Endothelial cell of umbilical vein (primary cell): ENCODE data around the gene TENM4. TPM values are rescaled to one million over a fixed set of nuclear protein-coding genes. Genes with fewer than 3 reads are reported as not detected.

ENCODE experiments used
- BruUV-seq: library from RNA; stranded (reverse); fragments of 400-500 nt; replicated peaks from 2 replicates; lab custom pipeline; 2021; lab: Mats Ljungman, UMichigan
- CTCF ChIA-PET: fragments of 300-600, 350-600 bp; sonication (Branson Sonifier 250); formaldehyde crosslinking; loops from one replicate; lab custom pipeline; 2021; ENCODE audit warnings: antibody characterized with exemption, inconsistent platforms; lab: Charles Lee
- POLR2A ChIA-PET: fragments of 300-600, 350-600 bp; sonication (Branson Sonifier 250); formaldehyde crosslinking; loops from one replicate; lab custom pipeline; 2021; ENCODE audit warnings: antibody characterized with exemption, inconsistent platforms; lab: Charles Lee
- DNase-seq: peaks from one replicate; pipeline ENCODE4 v3.0.0-alpha.2; 2011; ENCODE audit warnings: low read depth, low spot score
- FAIRE-seq: peaks from 2 replicates; lab custom pipeline; 2011; peaks lifted over from hg19 to GRCh38; lab: Jason Lieb, UNC
- H2AFZ ChIP-seq: 2 replicates; pipeline ENCODE4 v1.6.0; 2012; ENCODE audit warnings: low read depth, low read length, control low read depth, inconsistent platforms
- H3K27ac ChIP-seq: 2 replicates; pipeline ENCODE4 v1.5.1; 2011; ENCODE audit warnings: low read depth, mild to moderate bottlenecking, control low read depth, low read length, moderate library complexity; ENCODE audit not compliant: insufficient read depth
- H3K27me3 ChIP-seq, 2 experiments: 2 replicates each; pipeline versions ENCODE4 v1.6.0 to v1.6.1; 2011; ENCODE audit warnings: low read length in 2 of 2, mixed read lengths in 1 of 2; ENCODE audit not compliant: control insufficient read depth in 2 of 2, insufficient read depth in 2 of 2
- H3K36me3 ChIP-seq, 2 experiments: 2 replicates in 1 of 2; 3 replicates in 1 of 2; pipeline ENCODE4 v1.5.1; 2011; ENCODE audit warnings: low read length in 2 of 2, mild to moderate bottlenecking in 1 of 2, moderate library complexity in 1 of 2; ENCODE audit not compliant: control insufficient read depth in 2 of 2, insufficient read depth in 2 of 2; ENCODE audit errors: extremely low read depth in 1 of 2
- H3K4me1 ChIP-seq: 3 replicates; pipeline ENCODE4 v1.5.1; 2011; ENCODE audit warnings: mild to moderate bottlenecking, low read length; ENCODE audit not compliant: control insufficient read depth, insufficient read depth; ENCODE audit errors: extremely low read depth
- H3K4me2 ChIP-seq: 2 replicates; pipeline ENCODE4 v1.6.1; 2011; ENCODE audit warnings: low read length, control low read depth, mixed read lengths; ENCODE audit not compliant: insufficient read depth
- H3K4me3 ChIP-seq, 3 experiments: fragments of 200-600 bp in 1 of 3; sonication (generic), shearing (Covaris generic) in 1 of 3; replicated peaks in 1 of 3; 2 replicates each; pipeline ENCODE4 v1.5.1; 2011 to 2016; ENCODE audit warnings: control low read depth in 3 of 3, low read length in 3 of 3, mild to moderate bottlenecking in 2 of 3, inconsistent platforms in 1 of 3, low read depth in 1 of 3, moderate library complexity in 1 of 3; ENCODE audit not compliant: insufficient read depth in 1 of 3
- H3K79me2 ChIP-seq: 2 replicates; pipeline ENCODE4 v1.6.0; 2012; ENCODE audit warnings: low read length, inconsistent platforms; ENCODE audit not compliant: control insufficient read depth, insufficient read depth
- H3K9ac ChIP-seq: replicated peaks from 2 replicates; pipeline ENCODE3; 2011; ENCODE audit warnings: low read length, control low read depth; ENCODE audit not compliant: insufficient read depth; ENCODE audit errors: extremely low read depth
- H3K9me1 ChIP-seq: replicated peaks from 3 replicates; pipeline ENCODE4 v1.6.0; 2011; ENCODE audit warnings: mild to moderate bottlenecking, low read length; ENCODE audit not compliant: control insufficient read depth, insufficient read depth; ENCODE audit errors: extremely low read depth
- H3K9me3 ChIP-seq: replicated peaks from 2 replicates; pipeline ENCODE4 v1.5.1; 2012; ENCODE audit warnings: low read length, inconsistent platforms; ENCODE audit not compliant: control insufficient read depth, insufficient read depth
- H4K20me1 ChIP-seq: replicated peaks from 2 replicates; pipeline ENCODE3; 2011; ENCODE audit warnings: mild to moderate bottlenecking, low read length; ENCODE audit not compliant: control insufficient read depth, insufficient read depth; ENCODE audit errors: extremely low read depth
- CTCF ChIP-seq, 2 donors: IDR thresholded peaks; 1 replicate in 1 of 2; 2 replicates in 1 of 2; pipeline ENCODE4 v1.5.1; 2011; ENCODE audit warnings: low read length in 2 of 2, mild to moderate bottlenecking in 2 of 2, moderate library complexity in 2 of 2, control low read depth in 1 of 2, inconsistent platforms in 1 of 2, low read depth in 1 of 2; ENCODE audit not compliant: insufficient read depth in 1 of 2; ENCODE audit errors: extremely low read depth in 1 of 2
- EZH2 ChIP-seq: IDR thresholded peaks from 2 replicates; pipeline ENCODE4 v1.6.1; 2012; ENCODE audit warnings: borderline replicate concordance, low read depth, mild to moderate bottlenecking, moderate library complexity, low read length, inconsistent platforms; ENCODE audit not compliant: severe bottlenecking
- FOS ChIP-seq: IDR thresholded peaks from 2 replicates; pipeline ENCODE4 v1.6.1; 2011; ENCODE audit warnings: mild to moderate bottlenecking, low read length, moderate library complexity, borderline replicate concordance; ENCODE audit not compliant: insufficient read depth
- GATA2 ChIP-seq: IDR thresholded peaks from 2 replicates; pipeline ENCODE4 v1.7.0; 2011; ENCODE audit warnings: low read depth, mild to moderate bottlenecking, moderate library complexity, mixed read lengths, low read length; ENCODE audit not compliant: insufficient read length, insufficient read depth
- JUN ChIP-seq: IDR thresholded peaks from 2 replicates; pipeline ENCODE4 v1.6.1; 2011; ENCODE audit warnings: borderline replicate concordance, low read depth; ENCODE audit not compliant: insufficient read length, insufficient read depth
- MAX ChIP-seq: IDR thresholded peaks from 2 replicates; pipeline ENCODE4 v1.6.1; 2011; ENCODE audit not compliant: insufficient read depth, insufficient read length
- MYC ChIP-seq: IDR thresholded peaks from one replicate; pipeline ENCODE4 v1.6.1; 2011; ENCODE audit warnings: mild to moderate bottlenecking, low read depth, low read length
- POLR2A ChIP-seq: IDR thresholded peaks from 2 replicates; pipeline ENCODE4 v1.6.1; 2012; ENCODE audit warnings: low read depth, mild to moderate bottlenecking, control low read depth, low read length
- POLR2AphosphoS5 ChIP-seq: IDR thresholded peaks from 2 replicates; pipeline ENCODE4 v1.6.1; 2012; ENCODE audit warnings: low read depth, mild to moderate bottlenecking, control low read depth, low read length, moderate library complexity; ENCODE audit not compliant: insufficient read depth
- dilution Hi-C: fragments of 300-500 bp; cut with MboI; formaldehyde crosslinking; loops from one replicate; pipeline ENCODE4 v1.15.0; 2019; ENCODE audit warnings: low sequenced_read_pairs; ENCODE audit not compliant: extremely low pct_ligation_motif_present
- intact Hi-C: fragments of 100-400 bp; cut with micrococcal nuclease; formaldehyde crosslinking; loops from one replicate; pipeline ENCODE4 v1.10.0; 2022
- polyA plus RNA-seq, 4 experiments: library from polyadenylated mRNA; depleted of rRNA in 3 of 4; stranded (reverse) in 3 of 4; unstranded in 1 of 4; fragments of >200 nt; gene quantifications; 2 replicates each; pipeline versions ENCODE4 v1.2.1 to v1.2.3, GENCODE V29; 2011 to 2012; ENCODE audit warnings: missing spikeins in 1 of 4
- total RNA-seq: library from RNA; stranded (reverse); gene quantifications from 2 replicates; pipeline ENCODE4 v1.2.3, GENCODE V29; 2021

The TENM4 gene
- total and polyA plus RNA-seq, 2 donors (not counting 3 experiments of a cell fraction or from before 2014, with no cell fraction given): 0.06 to 0.27 TPM

GRCh38 chr11:79482800-79483199 lies 42.0 kb upstream of the TENM4 start:
- Histone ChIP-seq H3K27ac (no peak overlapping the region), H3K4me1 (no peaks in the 10 kb centered on the region), H3K4me3 (no peak overlapping the region), H2AFZ (no peak overlapping the region), H4K20me1 (no peaks in the 10 kb centered on the region), H3K4me2 (no peak overlapping the region), H3K36me3 (no peaks in the 10 kb centered on the region), H3K27me3 (no peaks in the 10 kb centered on the region), H3K9me1 (no peaks in the 10 kb centered on the region), H3K9me3 (no peaks in the 10 kb centered on the region), H3K79me2 (no peaks in the 10 kb centered on the region), H3K9ac (no peak overlapping the region)
- intact Hi-C loops: no loop called here
- no peak for DNase-seq
- ChIA-PET POLR2A (no interaction called here), CTCF (interaction anchor here (1.3 kb wide), 1 partner anchor 11 kb away, joined by 5 read pairs; no protein-coding TSS in a partner anchor)
- no peak for FAIRE-seq
- BruUV-seq: no TSS peak
- no peak for TF ChIP-seq POLR2A
- no peak for TF ChIP-seq EZH2
- TF ChIP-seq MYC: no peak
- no peak for TF ChIP-seq CTCF (IDR thresholded peaks at IDR 0.05; ENCODE audit: extremely low read depth in 1 of 2, insufficient read depth in 1 of 2, low read depth in 1 of 2, low read length in 2 of 2)
- TF ChIP-seq MAX: no peak
- TF ChIP-seq POLR2AphosphoS5: no peak
- TF ChIP-seq JUN: no peak
- no peak for TF ChIP-seq FOS
- TF ChIP-seq GATA2: no peak
- dilution Hi-C loops: no loop called here
